Measurements from ENCODE around the gene PRDM8.

PRDM8 gene

GRCh38 chr4:80156410-80156809, 40.9 kb upstream of the PRDM8 start (continued):
- TF ChIP-seq ZNF175 (tag by site-specific recombination; IDR thresholded peaks at IDR 0.05) (no peak), ZNF558 (tag by site-specific recombination; IDR thresholded peaks at IDR 0.05) (no peak), ZNF623 (tag by site-specific recombination; IDR thresholded peaks at IDR 0.05) (no peak)

- TF ChIP-seq PRDM2 (tag by site-specific recombination; IDR thresholded peaks at IDR 0.05; ENCODE audit: borderline replicate concordance), result no peak
- TF ChIP-seq ZNF280C (tag by site-specific recombination; IDR thresholded peaks at IDR 0.05), result no peak
- TF ChIP-seq INSM2 (tag by site-specific recombination; IDR thresholded peaks at IDR 0.05), result no peak
- TF ChIP-seq HOXD13 (CRISPR knock-in tag; IDR thresholded peaks at IDR 0.05; ENCODE audit: borderline replicate concordance), result no peak
- TF ChIP-seq ZNF768 (tag by site-specific recombination; IDR thresholded peaks at IDR 0.05), result no peak
- no peak for TF ChIP-seq ZNF24 (tag by site-specific recombination; IDR thresholded peaks at IDR 0.05)
- no peak for TF ChIP-seq ZNF19 (tag by site-specific recombination; IDR thresholded peaks at IDR 0.05; ENCODE audit: low read depth)
- no peak for TF ChIP-seq SCRT2 (tag by site-specific recombination; IDR thresholded peaks at IDR 0.05)
- no peak for TF ChIP-seq SP3 (tag by site-specific recombination; IDR thresholded peaks at IDR 0.05)
- no peak for TF ChIP-seq SALL2 (tag by site-specific recombination; IDR thresholded peaks at IDR 0.05; ENCODE audit: borderline replicate concordance)
- TF ChIP-seq ZNF704 (tag by site-specific recombination; IDR thresholded peaks at IDR 0.05), result no peak
- TF ChIP-seq GFI1B (tag by site-specific recombination; IDR thresholded peaks at IDR 0.05), result no peak
- no peak for TF ChIP-seq GLIS2 (tag by site-specific recombination; IDR thresholded peaks at IDR 0.05)
- no peak for TF ChIP-seq ZNF692 (tag by site-specific recombination; IDR thresholded peaks at IDR 0.05)
- ChIA-PET POLR2A (no interaction called here), CTCF (no interaction called here)
- H3K27ac ChIP-seq (ENCODE audit: extremely low read depth, low read depth, low read length), result no peak overlapping the region
- no peaks in the 10 kb centered on the region for H3K36me3 ChIP-seq (ENCODE audit: control insufficient read depth in 2 of 2, insufficient read depth in 1 of 2, low read length in 2 of 2)
- H3K9me3 ChIP-seq (ENCODE audit: control insufficient read depth, insufficient read depth, low read depth, low read length), result no peaks in the 10 kb centered on the region
- H3K4me1 ChIP-seq (ENCODE audit: control insufficient read depth, insufficient read depth, low read length), result no peaks in the 10 kb centered on the region
- no peak overlapping the region for H3K4me3 ChIP-seq (ENCODE audit: low read depth, low read length)
Observed at GRCh38 chr4:80161413-80162058, 35.8 kb upstream of the PRDM8 start.
